GM12878 (cell line): ENCODE data around the gene DDR2. TPM values are rescaled to one million over a fixed set of nuclear protein-coding genes. Genes with fewer than 3 reads are reported as not detected.

Experiments
- ATAC-seq: fragments of 200-7000 bp; cut with Tn5 transposase; 3 replicates; pipeline ENCODE4 v1.9.1; 2020; ENCODE audit warnings: mild to moderate bottlenecking, moderate library complexity
- BruUV-seq: library from RNA; stranded (reverse); fragments of 400-500 nt; replicated peaks from 2 replicates; lab custom pipeline; 2021; lab: Mats Ljungman, UMichigan
- CTCF ChIA-PET: fragments of 300-600 bp; sonication (Branson Sonifier 250); formaldehyde crosslinking; extraction: SDS; loops from one replicate; lab custom pipeline; 2021; ENCODE audit warnings: inconsistent platforms; lab: Yijun Ruan, JAX
- POLR2A ChIA-PET: fragments of 350-600 bp; formaldehyde crosslinking; extraction: SDS; loops from one replicate; lab custom pipeline; 2021; ENCODE audit warnings: inconsistent platforms; lab: Charles Lee
- RAD21 ChIA-PET: fragments of 300-600 bp; sonication (Branson Sonifier 250); formaldehyde crosslinking; loops from one replicate; lab custom pipeline; 2023; ENCODE audit warnings: antibody characterized with exemption; ENCODE audit not compliant: unreplicated experiment; lab: Charles Lee
- SMC1A ChIA-PET: fragments of 300-600 bp; sonication (Branson Sonifier 250); formaldehyde crosslinking; loops from one replicate; lab custom pipeline; 2023; ENCODE audit not compliant: unreplicated experiment, uncharacterized antibody; lab: Charles Lee
- DNase-seq: peaks from one replicate; pipeline ENCODE4 v3.0.0-alpha.2; 2011; ENCODE audit warnings: low read depth, low spot score
- FAIRE-seq: peaks from 3 replicates; lab custom pipeline; 2011; peaks lifted over from hg19 to GRCh38; lab: Jason Lieb, UNC
- H2AFZ ChIP-seq: 2 replicates; pipeline ENCODE4 v1.6.0; 2011; ENCODE audit warnings: low read depth, low read length, control low read depth; ENCODE audit not compliant: control insufficient read depth
- H3K27ac ChIP-seq: 2 replicates; pipeline ENCODE4 v1.5.1; 2011; ENCODE audit warnings: control low read depth; ENCODE audit not compliant: control insufficient read depth, insufficient read depth
- H3K27me3 ChIP-seq, 2 experiments: replicated peaks in 1 of 2; 2 replicates each; pipeline versions ENCODE4 v1.6.0 to v1.6.1; 2011; ENCODE audit warnings: low read length in 1 of 2; ENCODE audit not compliant: control insufficient read depth in 2 of 2, insufficient read depth in 2 of 2
- H3K36me3 ChIP-seq, 2 experiments: 2 replicates each; pipeline ENCODE4 v1.5.1; 2011; ENCODE audit warnings: low read length in 1 of 2; ENCODE audit not compliant: control insufficient read depth in 2 of 2, insufficient read depth in 2 of 2
- H3K4me1 ChIP-seq: 2 replicates; pipeline ENCODE4 v1.6.1; 2011; ENCODE audit warnings: mild to moderate bottlenecking, low read length, moderate library complexity, mixed read lengths; ENCODE audit not compliant: control insufficient read depth, insufficient read depth
- H3K4me2 ChIP-seq: 2 replicates; pipeline ENCODE4 v1.6.0; 2011; ENCODE audit warnings: control low read depth; ENCODE audit not compliant: control insufficient read depth, insufficient read depth
- H3K4me3 ChIP-seq: fragments of 200-600 bp; sonication (generic); 2 replicates; pipeline ENCODE4 v1.5.1; 2016
- H3K79me2 ChIP-seq: 2 replicates; pipeline ENCODE4 v1.6.0; 2011; ENCODE audit warnings: low read length; ENCODE audit not compliant: control insufficient read depth, insufficient read depth
- H3K9ac ChIP-seq: 2 replicates; pipeline ENCODE4 v1.8.0; 2011; ENCODE audit warnings: low read length, control low read depth, mixed read lengths; ENCODE audit not compliant: control insufficient read depth, insufficient read depth
- H3K9me3 ChIP-seq: replicated peaks from 3 replicates; pipeline ENCODE4 v1.5.1; 2011; ENCODE audit warnings: mild to moderate bottlenecking, low read length; ENCODE audit not compliant: control insufficient read depth, insufficient read depth
- H4K20me1 ChIP-seq: 2 replicates; pipeline ENCODE4 v1.6.0; 2011; ENCODE audit not compliant: control insufficient read depth, insufficient read depth
- CBX5 ChIP-seq: sonication (generic); IDR thresholded peaks from 2 replicates; pipeline ENCODE4 v1.6.1; 2016; ENCODE audit warnings: low read depth, moderate library complexity, mild to moderate bottlenecking, inconsistent platforms
- LARP7 ChIP-seq: fragments of 450-650 bp; IDR thresholded peaks from 2 replicates; pipeline ENCODE4 v1.6.1; 2017; ENCODE audit warnings: mild to moderate bottlenecking
- WGBS: methylation state at CpG from one replicate; pipeline ENCODE4 v1.1.6; 2016; ENCODE audit warnings: low lambda C conversion rate; ENCODE audit not compliant: insufficient replicate concordance, insufficient coverage; ENCODE audit errors: missing lambda C conversion rate; 5-methylcytosine and 5-hydroxymethylcytosine counted together
- in situ Hi-C: fragments of 300-500 bp; cut with MboI; formaldehyde crosslinking; loops from 9 replicates; pipeline ENCODE4 v1.14.3; 2018; ENCODE audit warnings: mixed read lengths
- intact Hi-C: fragments of 100-400 bp; cut with micrococcal nuclease; formaldehyde crosslinking; loops from one replicate; pipeline ENCODE4 v1.14.2; 2022; ENCODE audit not compliant: unreplicated experiment
- polyA plus RNA-seq, 11 experiments: library from polyadenylated mRNA; depleted of rRNA in 4 of 11; unstranded in 6 of 11; stranded (reverse) in 5 of 11; fragments of >200 nt; fragmentation: Nextera tagmentation in 4 of 11; fragmentation: Illumina TruSeq in 1 of 11; extraction: Ambion mirVana in 4 of 11; extraction: Trizol in 1 of 11; gene quantifications; 1 replicate in 1 of 11; 2 replicates in 10 of 11; pipeline versions ENCODE4 v1.2.1 to v1.2.3, GENCODE V29; 2011 to 2016; ENCODE audit warnings: inconsistent platforms in 2 of 11, missing spikeins in 2 of 11, low read depth in 1 of 11
- total RNA-seq, 4 experiments: library from RNA; depleted of rRNA in 3 of 4; stranded (reverse); fragments of >200 nt in 3 of 4; fragmentation: Illumina TruSeq in 1 of 4; extraction: Trizol in 1 of 4; gene quantifications; 2 replicates each; pipeline versions ENCODE4 v1.2.1 to v1.2.3, GENCODE V29; 2013 to 2021
- TF ChIP-seq, protein P1 (sequence below): fragments of 150-350 bp; IDR thresholded peaks from 2 replicates; pipeline ENCODE4 v1.6.1; 2014; ENCODE audit warnings: mild to moderate bottlenecking, low read depth, low read length
- TF ChIP-seq, protein P2 (sequence below): IDR thresholded peaks from 2 replicates; pipeline ENCODE4 v1.6.1; 2012; ENCODE audit warnings: mild to moderate bottlenecking, low read depth, low read length

Gene DDR2
- total and polyA plus RNA-seq, 10 of the 15 experiments (the other 5 are each of a cell fraction or from before 2014, with no cell fraction given), result 1.9 to 8.8 (median 5.5) TPM

DNA sequence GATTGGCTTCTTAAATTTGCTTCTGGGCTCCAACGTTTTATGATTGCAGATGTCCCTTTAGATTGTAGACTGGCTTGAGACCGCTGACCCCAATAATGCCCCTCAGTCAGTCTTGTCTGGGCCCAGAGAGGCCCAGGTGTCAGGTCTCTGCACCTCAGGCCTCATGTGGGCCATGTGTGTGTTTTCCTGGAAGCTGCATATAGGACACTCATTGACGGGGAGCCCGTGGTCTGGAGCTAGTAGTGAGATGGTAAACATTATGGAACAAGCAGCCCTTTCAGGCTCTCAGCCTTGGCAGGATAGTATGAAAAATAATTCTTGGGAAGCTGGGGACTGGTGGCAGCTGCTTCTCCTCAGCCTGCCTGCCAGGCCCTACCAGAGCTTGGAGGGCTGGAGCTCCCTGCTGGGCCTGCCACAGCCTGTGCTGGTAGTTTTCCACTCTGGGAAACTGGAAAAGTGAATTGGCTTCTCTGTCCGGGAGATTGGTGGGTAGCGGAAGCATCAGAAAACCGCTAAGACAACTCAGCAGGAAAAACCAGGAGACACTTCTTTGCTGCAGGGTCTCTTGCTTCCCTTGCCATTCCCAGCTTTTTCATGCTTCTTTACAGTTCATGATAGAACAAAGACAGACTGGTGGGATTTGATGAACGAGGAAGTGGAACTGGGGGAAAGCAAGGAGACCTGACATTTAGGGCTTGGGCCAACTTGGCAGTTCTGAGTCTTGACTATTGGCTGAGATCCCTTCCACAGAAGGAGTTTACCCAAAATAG lies 100.5 kb downstream of the DDR2 start:
- intact Hi-C loops (no loop called here), in situ Hi-C loops (no loop called here)
- no peaks in the 10 kb centered on the region for H3K9me3 ChIP-seq
- ATAC-seq, result no peak
- H4K20me1 ChIP-seq, result no peaks in the 10 kb centered on the region
- H3K27me3 ChIP-seq, result no peaks in the 10 kb centered on the region
- no peak overlapping the region for H3K4me3 ChIP-seq
- ChIA-PET CTCF (no interaction called here), POLR2A (interaction anchor here (1.1 kb wide), 1 partner anchor 11 kb away, joined by 3 read pairs; no protein-coding TSS in a partner anchor), SMC1A (interaction anchor here (1.1 kb wide), 1 partner anchor 35 kb away, joined by 3 read pairs; no protein-coding TSS in a partner anchor), RAD21 (no interaction called here)
- no peak overlapping the region for H2AFZ ChIP-seq
- BruUV-seq, result no TSS peak
- WGBS, result 56% methylated on average over 8 of the region's 8 CpGs
- DNase-seq, result no peak
- H3K4me1 ChIP-seq, result peaks cover 11% of the 10 kb centered on the region
- FAIRE-seq, result no peak
- no peak overlapping the region for H3K9ac ChIP-seq
- TF ChIP-seq, protein P1, sequence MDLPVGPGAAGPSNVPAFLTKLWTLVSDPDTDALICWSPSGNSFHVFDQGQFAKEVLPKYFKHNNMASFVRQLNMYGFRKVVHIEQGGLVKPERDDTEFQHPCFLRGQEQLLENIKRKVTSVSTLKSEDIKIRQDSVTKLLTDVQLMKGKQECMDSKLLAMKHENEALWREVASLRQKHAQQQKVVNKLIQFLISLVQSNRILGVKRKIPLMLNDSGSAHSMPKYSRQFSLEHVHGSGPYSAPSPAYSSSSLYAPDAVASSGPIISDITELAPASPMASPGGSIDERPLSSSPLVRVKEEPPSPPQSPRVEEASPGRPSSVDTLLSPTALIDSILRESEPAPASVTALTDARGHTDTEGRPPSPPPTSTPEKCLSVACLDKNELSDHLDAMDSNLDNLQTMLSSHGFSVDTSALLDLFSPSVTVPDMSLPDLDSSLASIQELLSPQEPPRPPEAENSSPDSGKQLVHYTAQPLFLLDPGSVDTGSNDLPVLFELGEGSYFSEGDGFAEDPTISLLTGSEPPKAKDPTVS, result no peak
- no peaks in the 10 kb centered on the region for H3K79me2 ChIP-seq
- H3K36me3 ChIP-seq, result no peaks in the 10 kb centered on the region
- H3K27ac ChIP-seq, result no peak overlapping the region
- no peak overlapping the region for H3K4me2 ChIP-seq

DNA sequence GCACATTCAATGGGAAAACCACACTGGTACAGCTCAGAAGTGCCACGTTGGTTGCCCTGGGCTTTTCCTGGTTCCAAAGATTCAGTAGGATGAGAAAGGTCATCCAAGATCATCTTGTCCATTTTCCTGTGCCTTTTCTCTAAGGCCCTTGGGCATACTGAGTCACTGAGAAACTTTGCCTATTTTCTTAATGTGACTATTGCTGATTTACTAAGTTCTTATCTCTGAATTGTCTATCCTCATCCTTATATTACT lies 101.0 kb downstream of the DDR2 start:
- POLR2A ChIA-PET, result interaction anchor here (1.1 kb wide), 1 partner anchor 12 kb away, joined by 3 read pairs; no protein-coding TSS in a partner anchor
- BruUV-seq, result no TSS peak
- FAIRE-seq (no peak), DNase-seq (no peak), ATAC-seq (no peak)
- intact Hi-C loops (no loop called here), in situ Hi-C loops (no loop called here)
- SMC1A ChIA-PET, result interaction anchor here (1.1 kb wide), 1 partner anchor 36 kb away, joined by 3 read pairs; no protein-coding TSS in a partner anchor
- CTCF ChIA-PET, result interaction anchor here (1.7 kb wide), 1 partner anchor 67 kb away, joined by 3 read pairs; no protein-coding TSS in a partner anchor
- Histone ChIP-seq H2AFZ (no peak overlapping the region), H3K4me3 (no peak overlapping the region), H3K4me1 (peaks cover 11% of the 10 kb centered on the region), H3K4me2 (no peak overlapping the region), H3K27me3 (no peaks in the 10 kb centered on the region), H3K79me2 (no peaks in the 10 kb centered on the region), H3K27ac (no peak overlapping the region), H4K20me1 (no peaks in the 10 kb centered on the region), H3K9me3 (no peaks in the 10 kb centered on the region), H3K36me3 (no peaks in the 10 kb centered on the region), H3K9ac (no peak overlapping the region)
- RAD21 ChIA-PET, result no interaction called here
- WGBS, result 0% methylated on average over 1 of the region's 1 CpG
- TF ChIP-seq, protein P2, sequence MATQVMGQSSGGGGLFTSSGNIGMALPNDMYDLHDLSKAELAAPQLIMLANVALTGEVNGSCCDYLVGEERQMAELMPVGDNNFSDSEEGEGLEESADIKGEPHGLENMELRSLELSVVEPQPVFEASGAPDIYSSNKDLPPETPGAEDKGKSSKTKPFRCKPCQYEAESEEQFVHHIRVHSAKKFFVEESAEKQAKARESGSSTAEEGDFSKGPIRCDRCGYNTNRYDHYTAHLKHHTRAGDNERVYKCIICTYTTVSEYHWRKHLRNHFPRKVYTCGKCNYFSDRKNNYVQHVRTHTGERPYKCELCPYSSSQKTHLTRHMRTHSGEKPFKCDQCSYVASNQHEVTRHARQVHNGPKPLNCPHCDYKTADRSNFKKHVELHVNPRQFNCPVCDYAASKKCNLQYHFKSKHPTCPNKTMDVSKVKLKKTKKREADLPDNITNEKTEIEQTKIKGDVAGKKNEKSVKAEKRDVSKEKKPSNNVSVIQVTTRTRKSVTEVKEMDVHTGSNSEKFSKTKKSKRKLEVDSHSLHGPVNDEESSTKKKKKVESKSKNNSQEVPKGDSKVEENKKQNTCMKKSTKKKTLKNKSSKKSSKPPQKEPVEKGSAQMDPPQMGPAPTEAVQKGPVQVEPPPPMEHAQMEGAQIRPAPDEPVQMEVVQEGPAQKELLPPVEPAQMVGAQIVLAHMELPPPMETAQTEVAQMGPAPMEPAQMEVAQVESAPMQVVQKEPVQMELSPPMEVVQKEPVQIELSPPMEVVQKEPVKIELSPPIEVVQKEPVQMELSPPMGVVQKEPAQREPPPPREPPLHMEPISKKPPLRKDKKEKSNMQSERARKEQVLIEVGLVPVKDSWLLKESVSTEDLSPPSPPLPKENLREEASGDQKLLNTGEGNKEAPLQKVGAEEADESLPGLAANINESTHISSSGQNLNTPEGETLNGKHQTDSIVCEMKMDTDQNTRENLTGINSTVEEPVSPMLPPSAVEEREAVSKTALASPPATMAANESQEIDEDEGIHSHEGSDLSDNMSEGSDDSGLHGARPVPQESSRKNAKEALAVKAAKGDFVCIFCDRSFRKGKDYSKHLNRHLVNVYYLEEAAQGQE, result no peak
- TF ChIP-seq CBX5, result no peak
- TF ChIP-seq LARP7, result no peak
